HUDEP-2 (cell line): ENCODE data around the gene PDE7B.
"Not testable (repeated sequence)": the region's sequence is repeated elsewhere in the genome, so short reads cannot be mapped to it uniquely, and the experiment has no call there.

Source experiments
- DNase-seq, 76 experiments: peaks; one replicate each; lab custom pipeline; 2025; ENCODE audit not compliant: unreplicated experiment in 76 of 76; lab: John Stamatoyannopoulos, UW

Gene PDE7B

GRCh38 chr6:136216503-136217401, 365.3 kb downstream of the PDE7B start:
- DNase-seq = no peak

- DNase-seq = not testable (repeated sequence)
These were observed 373.5 kb downstream of the PDE7B start for GRCh38 chr6:136224974-136225373.

GRCh38 chr6:136225496-136225895, 374.0 kb downstream of the PDE7B start:
- peak in 6 of 76 experiments; percentile 8 to 36 (median 22) for DNase-seq

- peak in 44 of 76 experiments; percentile 11 to 64 (median 32) for DNase-seq
These were observed 374.6 kb downstream of the PDE7B start for GRCh38 chr6:136226027-136226673.

GRCh38 chr6:136226674-136227377, 375.3 kb downstream of the PDE7B start:
- DNase-seq = peak in 40 of 76 experiments; percentile 12 to 87 (median 62)

GRCh38 chr6:136228814-136229213, 377.3 kb downstream of the PDE7B start:
- DNase-seq = no peak

GRCh38 chr6:136230219-136230853, 378.8 kb downstream of the PDE7B start:
- DNase-seq = no peak

GRCh38 chr6:136232701-136233100, 381.2 kb downstream of the PDE7B start:
- DNase-seq = no peak

GRCh38 chr6:136235233-136235564, 383.7 kb downstream of the PDE7B start:
- no peak for DNase-seq

GRCh38 chr6:136236466-136237293, 385.2 kb downstream of the PDE7B start:
- DNase-seq = peak in 71 of 76 experiments; percentile 10 to 83 (median 54)

- no peak for DNase-seq
These were observed 392.6 kb downstream of the PDE7B start for GRCh38 chr6:136244061-136244616.
